Fibroblast of villous mesenchyme (primary cell): ENCODE measurements around the gene RUSF1. TPM values are rescaled to one million over a fixed set of nuclear protein-coding genes. Genes with fewer than 3 reads are reported as not detected.
"Not testable (repeated sequence)": the region's sequence is repeated elsewhere in the genome, so short reads cannot be mapped to it uniquely, and the experiment has no call there.

Experiments
- DNase-seq: peaks from one replicate; pipeline ENCODE4 v3.0.0-alpha.2; 2010; ENCODE audit warnings: low read depth
- H3K4me3 ChIP-seq: 2 replicates; pipeline ENCODE4 v1.5.1; 2011; ENCODE audit warnings: low read depth, mild to moderate bottlenecking, low read length
- CTCF ChIP-seq: IDR thresholded peaks from 2 replicates; pipeline ENCODE4 v1.5.1; 2012; ENCODE audit warnings: low read depth, mild to moderate bottlenecking, low read length; ENCODE audit not compliant: insufficient read depth
- total RNA-seq: library from RNA; depleted of rRNA; stranded (reverse); fragments of >200 nt; gene quantifications from 2 replicates; pipeline ENCODE4 v1.2.3, GENCODE V29; 2012

Gene RUSF1
- total RNA-seq, 1 donor = 52.2 TPM

DNA sequence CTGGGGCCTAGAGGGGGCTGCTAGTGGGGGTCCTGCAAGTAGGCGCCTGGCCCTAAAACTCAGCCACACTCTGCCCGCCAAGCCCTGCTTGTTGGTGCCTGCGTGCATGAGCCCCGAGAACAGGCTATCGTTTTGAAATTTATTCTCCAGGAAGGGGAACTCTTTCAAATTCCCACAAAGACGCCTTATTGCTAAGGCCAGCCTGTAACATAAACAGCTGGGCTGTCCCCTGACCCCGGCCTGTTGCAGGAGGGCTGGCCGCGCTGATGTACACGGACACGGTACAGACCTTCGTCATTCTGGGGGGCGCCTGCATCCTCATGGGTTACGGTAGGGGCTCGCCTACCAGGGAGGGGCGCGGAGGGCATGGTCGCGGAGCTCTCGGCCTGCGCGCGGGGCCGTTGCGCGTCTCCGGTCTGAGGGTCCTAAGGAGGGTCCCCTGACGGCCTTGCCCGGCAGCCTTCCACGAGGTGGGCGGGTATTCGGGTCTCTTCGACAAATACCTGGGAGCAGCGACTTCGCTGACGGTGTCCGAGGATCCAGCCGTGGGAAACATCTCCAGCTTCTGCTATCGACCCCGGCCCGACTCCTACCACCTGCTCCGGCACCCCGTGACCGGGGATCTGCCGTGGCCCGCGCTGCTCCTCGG is 21.0 kb downstream of the RUSF1 start:
- no peak for TF ChIP-seq CTCF
- no peak for DNase-seq
- peak overlapping the region; percentile 65 for H3K4me3 ChIP-seq

DNA sequence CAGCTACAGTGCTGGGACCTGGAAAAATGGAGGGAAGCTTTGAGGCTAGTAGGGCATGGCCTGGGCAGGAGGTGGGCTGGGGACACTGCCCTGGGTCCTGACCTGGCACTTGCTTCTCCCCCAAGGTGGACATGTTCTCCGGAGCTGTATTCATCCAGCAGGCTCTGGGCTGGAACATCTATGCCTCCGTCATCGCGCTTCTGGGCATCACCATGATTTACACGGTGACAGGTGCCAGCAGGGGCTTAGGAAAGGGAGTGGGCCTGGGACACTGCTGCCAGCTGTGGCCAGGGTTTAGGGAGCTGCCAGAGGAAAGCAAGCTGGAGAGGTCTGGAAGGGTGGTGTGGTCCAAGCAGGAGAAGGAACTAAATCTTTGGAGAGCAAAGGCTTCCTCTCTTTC is 22.1 kb downstream of the RUSF1 start:
- H3K4me3 ChIP-seq = no peak overlapping the region
- no peak for DNase-seq
- no peak for TF ChIP-seq CTCF

- DNase-seq = no peak
- H3K4me3 ChIP-seq = no peak overlapping the region
- TF ChIP-seq CTCF = no peak
These were observed 22.6 kb downstream of the RUSF1 start for GRCh38 chr16:31485571-31485970.

- DNase-seq = no peak
- H3K4me3 ChIP-seq = no peak overlapping the region
- TF ChIP-seq CTCF = no peak
These were observed 23.6 kb downstream of the RUSF1 start for GRCh38 chr16:31484491-31485171.

- not testable (repeated sequence) for DNase-seq, H3K4me3 ChIP-seq
These were observed 24.1 kb downstream of the RUSF1 start for GRCh38 chr16:31484048-31484447.

GRCh38 chr16:31483081-31483480 is 25.1 kb downstream of the RUSF1 start, which contains the start of gene SLC5A2:
Gene SLC5A2 (plus strand): TSS chr16:31483123. CDS start chr16:31483137, 14 bp downstream.
- no peak for TF ChIP-seq CTCF
- no peak for DNase-seq
- H3K4me3 ChIP-seq = no peak within 1 kb of the TSS

- TF ChIP-seq CTCF = no peak
- no peak overlapping the region for H3K4me3 ChIP-seq
- DNase-seq = no peak
These were observed 27.2 kb downstream of the RUSF1 start for GRCh38 chr16:31480851-31481536.
